ENCODE measurements around the gene BRD7.

DNA sequence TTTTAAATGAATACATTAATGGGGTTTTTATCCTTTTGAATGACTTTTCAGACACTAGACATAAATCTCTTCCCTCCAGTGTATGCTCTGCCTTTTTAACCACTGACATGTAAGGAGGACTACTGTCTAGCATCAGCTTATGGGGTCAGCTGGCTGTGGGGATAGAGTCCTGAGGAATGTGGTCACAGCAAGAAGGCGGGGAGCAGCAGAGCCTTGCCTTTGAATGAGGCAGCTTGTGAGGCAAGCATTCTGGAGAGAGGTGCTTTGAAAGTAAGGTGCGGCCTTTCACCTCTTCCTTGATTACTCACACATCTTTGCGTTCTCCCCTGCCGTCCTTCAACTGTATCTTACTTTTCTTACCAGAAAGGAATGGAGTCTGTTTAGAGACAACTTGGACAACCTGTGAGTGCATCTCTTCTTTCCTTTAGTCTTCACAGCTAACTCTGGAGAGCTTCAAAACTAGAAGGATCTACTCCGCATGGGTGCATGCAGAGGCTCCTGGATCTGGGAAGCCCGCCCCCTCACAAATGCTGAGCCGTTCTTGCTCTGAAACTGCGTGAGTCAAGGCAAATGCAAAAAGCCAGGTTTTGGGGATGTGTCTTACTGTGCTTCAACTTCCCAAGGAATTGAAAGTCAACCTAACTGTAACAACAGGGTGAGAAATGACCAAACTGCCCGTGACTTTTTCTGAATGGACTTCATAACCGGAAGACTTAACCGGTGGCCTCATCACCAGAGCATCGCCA lies 52.5 kb downstream of the BRD7 start:
- TF ChIP-seq SUZ12 (IDR thresholded peaks at IDR 0.05; ENCODE audit: extremely low read depth, insufficient read depth, insufficient read length) (no peak), YY1 (IDR thresholded peaks at IDR 0.05; ENCODE audit: insufficient read depth, insufficient read length) (no peak)

All from NT2/D1 (cell line).